Glutamatergic neuron (in vitro differentiated cells): ENCODE results near the gene GRK4. TPM values are rescaled to one million over a fixed set of nuclear protein-coding genes. Genes with fewer than 3 reads are reported as not detected.
"Not testable (repeated sequence)": the region's sequence is repeated elsewhere in the genome, so short reads cannot be mapped to it uniquely, and the experiment has no call there.

ENCODE experiments used
- DNase-seq: peaks from one replicate; pipeline ENCODE4 v3.0.0; 2022
- H3K27ac Mint-ChIP-seq: one replicate; pipeline ENCODE4 v1.8.0; 2020; ENCODE audit warnings: mild to moderate bottlenecking, mixed read lengths, inconsistent platforms; ENCODE audit not compliant: unreplicated experiment
- H3K27me3 Mint-ChIP-seq: one replicate; pipeline ENCODE4 v1.8.0; 2020; ENCODE audit warnings: mild to moderate bottlenecking, moderate library complexity, mixed read lengths, inconsistent platforms; ENCODE audit not compliant: unreplicated experiment
- H3K36me3 Mint-ChIP-seq: one replicate; pipeline ENCODE4 v1.8.0; 2020; ENCODE audit warnings: mild to moderate bottlenecking, mixed read lengths, inconsistent platforms; ENCODE audit not compliant: unreplicated experiment
- H3K4me1 Mint-ChIP-seq: one replicate; pipeline ENCODE4 v1.8.0; 2020; ENCODE audit warnings: mild to moderate bottlenecking, low read depth, mixed read lengths, inconsistent platforms; ENCODE audit not compliant: unreplicated experiment
- H3K4me3 Mint-ChIP-seq: one replicate; pipeline ENCODE4 v1.8.0; 2020; ENCODE audit warnings: mild to moderate bottlenecking, mixed read lengths, inconsistent platforms; ENCODE audit not compliant: unreplicated experiment
- H3K9me3 Mint-ChIP-seq: one replicate; pipeline ENCODE4 v1.8.0; 2020; ENCODE audit warnings: mild to moderate bottlenecking, moderate library complexity, mixed read lengths, inconsistent platforms; ENCODE audit not compliant: unreplicated experiment
- CTCF ChIP-seq: fragments of 200-600 bp; sonication (generic); IDR thresholded peaks from one replicate; pipeline ENCODE4 v1.5.0; 2021; ENCODE audit not compliant: partially characterized antibody, unreplicated experiment
- total RNA-seq: library from RNA; stranded (reverse); fragmentation: NEBNext Ultra II Directional; extraction: Animal tissue kit (Norgen Biotek cat#: 25700); gene quantifications from one replicate; pipeline ENCODE4 v1.2.1, GENCODE V29; 2021; ENCODE audit not compliant: unreplicated experiment

Gene GRK4
- total RNA-seq, 1 donor from 2014 or later = 34.5 TPM

GRCh38 chr4:2937986-2938385, 25.4 kb upstream of the GRK4 start:
- Mint-ChIP-seq H3K9me3 (peaks cover 9% of the 10 kb centered on the region), H3K27ac (peak overlapping the region; percentile 72), H3K4me1 (peaks cover 9% of the 10 kb centered on the region), H3K36me3 (no peaks in the 10 kb centered on the region), H3K27me3 (peaks cover 8% of the 10 kb centered on the region), H3K4me3 (no peak overlapping the region)
- no peak for TF ChIP-seq CTCF
- no peak for DNase-seq

GRCh38 chr4:2938411-2938810, 25.0 kb upstream of the GRK4 start:
- not testable (repeated sequence) for H3K4me1 Mint-ChIP-seq, H3K4me3 Mint-ChIP-seq, H3K36me3 Mint-ChIP-seq, DNase-seq, H3K27me3 Mint-ChIP-seq, H3K9me3 Mint-ChIP-seq, H3K27ac Mint-ChIP-seq

DNA sequence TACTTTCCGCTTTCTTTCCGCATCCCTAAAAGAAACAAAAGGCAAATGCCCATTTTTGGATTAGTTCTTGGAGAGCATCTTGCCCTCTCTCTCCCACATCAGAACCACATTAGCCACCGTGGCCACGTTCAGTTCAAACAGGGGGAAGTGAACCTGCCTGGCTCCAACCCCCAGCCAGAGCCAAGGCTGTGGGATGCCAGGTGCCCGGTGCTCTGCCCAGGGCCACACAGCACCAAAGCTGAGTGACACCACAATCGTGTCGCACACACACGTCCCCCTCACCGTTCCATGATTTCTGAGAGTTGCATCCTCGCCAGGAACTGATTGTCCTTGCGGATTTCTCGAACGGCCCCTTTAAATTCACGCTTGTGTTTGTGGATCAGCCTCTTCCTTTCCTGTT, 24.5 kb upstream of the GRK4 start:
- Mint-ChIP-seq H3K27me3 (peaks cover 8% of the 10 kb centered on the region), H3K9me3 (peaks cover 7% of the 10 kb centered on the region), H3K36me3 (no peaks in the 10 kb centered on the region), H3K4me1 (peaks cover 9% of the 10 kb centered on the region), H3K4me3 (no peak overlapping the region), H3K27ac (no peak overlapping the region)
- no peak for DNase-seq
- no peak for TF ChIP-seq CTCF

- H3K36me3 Mint-ChIP-seq = no peaks in the 10 kb centered on the region
- DNase-seq = no peak
- H3K4me1 Mint-ChIP-seq = peaks cover 9% of the 10 kb centered on the region
- peaks cover 9% of the 10 kb centered on the region for H3K27me3 Mint-ChIP-seq
- H3K27ac Mint-ChIP-seq = no peak overlapping the region
- peaks cover 7% of the 10 kb centered on the region for H3K9me3 Mint-ChIP-seq
- H3K4me3 Mint-ChIP-seq = no peak overlapping the region
- no peak for TF ChIP-seq CTCF
Measured at GRCh38 chr4:2939383-2940243, 23.8 kb upstream of the GRK4 start.

DNA sequence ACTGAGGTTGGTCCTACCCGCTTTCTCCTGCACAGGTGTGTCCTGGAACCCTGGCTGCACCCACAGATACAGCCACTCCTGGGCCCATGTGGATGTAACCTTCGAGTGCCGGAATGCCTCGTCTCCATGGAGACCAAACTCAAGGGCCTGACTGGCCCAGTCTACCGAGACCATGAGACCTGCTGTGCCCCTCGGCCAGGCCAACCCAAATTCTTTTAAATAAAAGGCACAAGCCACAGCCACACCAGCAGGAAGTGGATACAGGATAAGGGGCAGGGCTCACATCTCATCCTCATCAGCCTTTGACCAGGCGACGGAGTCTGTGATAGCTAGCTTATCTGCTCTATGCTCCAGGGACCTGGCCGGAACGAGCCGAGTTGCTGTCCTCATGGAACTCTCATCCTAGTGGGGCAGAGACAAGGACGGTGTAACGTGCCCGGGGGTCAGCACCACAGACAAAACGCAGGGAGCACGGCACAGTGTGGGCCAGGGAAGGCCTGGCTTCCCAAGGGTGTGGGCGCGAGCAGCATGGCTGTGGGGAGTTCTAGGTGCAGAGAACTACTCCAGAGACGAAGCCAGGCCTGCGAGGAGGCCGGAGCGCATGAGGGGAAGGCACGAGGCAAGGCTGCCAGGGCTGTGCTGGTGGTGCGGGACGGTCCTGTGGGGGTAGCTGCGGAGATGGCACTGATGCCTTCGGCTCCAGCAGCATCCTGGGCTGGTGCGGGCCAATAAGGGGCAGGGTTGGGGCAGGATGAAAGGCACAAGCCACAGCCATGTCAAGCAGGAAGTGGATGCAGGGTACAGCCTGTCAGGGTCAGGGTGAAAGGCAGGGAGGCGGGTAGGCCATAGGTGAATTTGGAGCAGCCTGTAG, 22.9 kb upstream of the GRK4 start:
- no peaks in the 10 kb centered on the region for H3K36me3 Mint-ChIP-seq
- no peak for DNase-seq
- peaks cover 6% of the 10 kb centered on the region for H3K9me3 Mint-ChIP-seq
- H3K4me1 Mint-ChIP-seq = peaks cover 9% of the 10 kb centered on the region
- no peak overlapping the region for H3K4me3 Mint-ChIP-seq
- no peak overlapping the region for H3K27ac Mint-ChIP-seq
- no peak for TF ChIP-seq CTCF
- peaks cover 9% of the 10 kb centered on the region for H3K27me3 Mint-ChIP-seq
